HL-60 (cell line): ENCODE data around the gene FAM53A.

Experiments
- CTCF ChIP-seq: IDR thresholded peaks from one replicate; pipeline ENCODE4 v1.5.1; 2011; ENCODE audit warnings: low read length, control low read depth, inconsistent platforms; ENCODE audit not compliant: insufficient read depth
- GABPA ChIP-seq: IDR thresholded peaks from 2 replicates; pipeline ENCODE4 v1.6.1; 2012; ENCODE audit warnings: low read depth
- POLR2AphosphoS5 ChIP-seq: IDR thresholded peaks from 2 replicates; pipeline ENCODE4 v1.6.1; 2012; ENCODE audit warnings: low read depth
- REST ChIP-seq: IDR thresholded peaks from 2 replicates; pipeline ENCODE4 v1.6.1; 2012; ENCODE audit warnings: low read depth; ENCODE audit not compliant: insufficient replicate concordance
- SPI1 ChIP-seq: IDR thresholded peaks from 2 replicates; pipeline ENCODE4 v1.6.1; 2012; ENCODE audit warnings: low read depth, mild to moderate bottlenecking, borderline replicate concordance

DNA sequence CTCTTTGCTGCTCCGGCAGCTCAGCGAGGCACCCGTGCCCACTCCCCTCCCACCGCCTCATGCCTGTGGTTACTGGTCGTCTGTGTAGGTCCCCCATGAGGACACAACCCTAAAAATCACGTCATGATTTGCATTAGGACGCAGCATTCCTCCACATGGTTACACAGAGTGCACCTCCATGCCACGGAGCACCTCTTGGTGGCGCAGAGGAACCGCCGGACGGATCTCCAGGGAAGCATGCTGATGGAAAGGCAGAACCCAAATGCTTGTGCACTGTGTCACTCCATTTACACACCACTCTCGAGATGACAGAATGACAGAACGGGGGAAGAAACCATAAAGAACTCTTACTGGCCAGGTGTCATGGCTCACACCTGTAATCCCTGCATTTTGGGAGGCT is 22.4 kb downstream of the FAM53A start:
- TF ChIP-seq CTCF: no peak
- TF ChIP-seq POLR2AphosphoS5: no peak
- TF ChIP-seq SPI1: no peak
- no peak for TF ChIP-seq REST
- TF ChIP-seq GABPA: no peak
